H1 (cell line): ENCODE data around the gene WDCP. TPM values are rescaled to one million over a fixed set of nuclear protein-coding genes. Genes with fewer than 3 reads are reported as not detected.

Experiments
- CTCF ChIA-PET: fragments of 300-600 bp; sonication (Branson Sonifier 250); formaldehyde crosslinking; loops from one replicate; lab custom pipeline; 2021; ENCODE audit not compliant: partially characterized antibody; lab: Charles Lee
- POLR2A ChIA-PET: fragments of 300-600 bp; sonication (Branson Sonifier 250); formaldehyde crosslinking; loops from one replicate; lab custom pipeline; 2021; ENCODE audit warnings: inconsistent platforms; ENCODE audit not compliant: partially characterized antibody; lab: Charles Lee
- DNase-seq, 2 experiments: peaks; one replicate each; pipeline versions ENCODE4 v3.0.0 to v3.0.0-alpha.2; 2010 to 2022; ENCODE audit warnings: low spot score in 2 of 2, low read depth in 1 of 2, mixed read lengths in 1 of 2
- FAIRE-seq: peaks from 2 replicates; lab custom pipeline; 2011; peaks lifted over from hg19 to GRCh38; lab: Jason Lieb, UNC
- H2AFZ ChIP-seq: 2 replicates; pipeline ENCODE4 v1.8.1; 2012; ENCODE audit warnings: low read length, inconsistent platforms
- H2AK5ac ChIP-seq: 2 replicates; pipeline ENCODE4 v1.6.1; 2013; ENCODE audit warnings: low read depth, low read length
- H2BK120ac ChIP-seq: replicated peaks from 2 replicates; pipeline ENCODE3; 2013; ENCODE audit warnings: low read depth, low read length, inconsistent platforms
- H2BK12ac ChIP-seq: 2 replicates; pipeline ENCODE4 v1.6.1; 2013; ENCODE audit warnings: low read depth, low read length
- H2BK15ac ChIP-seq: 2 replicates; pipeline ENCODE4 v1.6.1; 2013; ENCODE audit warnings: low read length
- H2BK20ac ChIP-seq: 2 replicates; pipeline ENCODE4 v1.6.1; 2013; ENCODE audit warnings: low read length
- H2BK5ac ChIP-seq: 2 replicates; pipeline ENCODE4 v1.6.1; 2013; ENCODE audit warnings: low read depth, low read length
- H3K14ac ChIP-seq: 2 replicates; pipeline ENCODE4 v1.6.1; 2013; ENCODE audit warnings: inconsistent platforms; ENCODE audit not compliant: insufficient read length
- H3K18ac ChIP-seq: 2 replicates; pipeline ENCODE4 v1.6.1; 2013; ENCODE audit warnings: low read length; ENCODE audit errors: extremely low read depth
- H3K23ac ChIP-seq: 2 replicates; pipeline ENCODE4 v1.6.1; 2013; ENCODE audit warnings: inconsistent platforms; ENCODE audit not compliant: insufficient read length
- H3K23me2 ChIP-seq: 2 replicates; pipeline ENCODE4 v1.6.1; 2013; ENCODE audit warnings: low read depth, low read length
- H3K27ac ChIP-seq: 2 replicates; pipeline ENCODE4 v1.6.1; 2011; ENCODE audit warnings: low read depth, low read length, inconsistent platforms
- H3K27me3 ChIP-seq, 4 experiments: replicated peaks in 1 of 4; 1 replicate in 1 of 4; 2 replicates in 3 of 4; pipeline versions ENCODE4 v1.6.1 to v1.8.1; 2011 to 2013; ENCODE audit warnings: low read length in 3 of 4, mild to moderate bottlenecking in 3 of 4, inconsistent platforms in 2 of 4, mixed read lengths in 2 of 4, moderate library complexity in 1 of 4; ENCODE audit not compliant: control insufficient read depth in 3 of 4, insufficient read depth in 3 of 4; ENCODE audit errors: extremely low read depth in 1 of 4
- H3K36me3 ChIP-seq, 4 experiments: 2 replicates each; pipeline versions ENCODE4 v1.6.1 to v1.8.1; 2011 to 2013; ENCODE audit warnings: mild to moderate bottlenecking in 4 of 4, low read length in 3 of 4, moderate library complexity in 2 of 4, control low read depth in 1 of 4, inconsistent platforms in 1 of 4; ENCODE audit not compliant: insufficient read depth in 4 of 4, control insufficient read depth in 2 of 4
- H3K4ac ChIP-seq: replicated peaks from 2 replicates; pipeline ENCODE3; 2013; ENCODE audit warnings: low read length, low read depth, mixed read lengths, inconsistent platforms; ENCODE audit not compliant: insufficient read length
- H3K4me1 ChIP-seq, 4 experiments: replicated peaks in 1 of 4; 1 replicate in 1 of 4; 2 replicates in 3 of 4; pipeline versions ENCODE4 v1.6.1 to v1.8.1; 2011 to 2013; ENCODE audit warnings: low read length in 3 of 4, inconsistent platforms in 2 of 4, mixed read lengths in 1 of 4; ENCODE audit not compliant: insufficient read depth in 4 of 4, control insufficient read depth in 3 of 4
- H3K4me2 ChIP-seq, 2 experiments: 2 replicates each; pipeline versions ENCODE4 v1.6.1 to v1.8.1; 2011 to 2013; ENCODE audit warnings: low read depth in 2 of 2, low read length in 2 of 2, control low read depth in 1 of 2, inconsistent platforms in 1 of 2, mild to moderate bottlenecking in 1 of 2; ENCODE audit not compliant: insufficient read depth in 1 of 2
- H3K4me3 ChIP-seq, 4 experiments: fragments of 200-600, 300-600 bp in 1 of 4; sonication (generic), shearing (Covaris generic), sonication (Bioruptor Twin) in 1 of 4; 2 replicates each; pipeline versions ENCODE4 v1.5.1 to v1.8.1; 2011 to 2016; ENCODE audit warnings: low read length in 4 of 4, low read depth in 3 of 4, control low read depth in 2 of 4, inconsistent platforms in 2 of 4, mild to moderate bottlenecking in 2 of 4, mixed read lengths in 1 of 4, moderate library complexity in 1 of 4; ENCODE audit not compliant: insufficient read depth in 2 of 4; ENCODE audit errors: extremely low read depth in 1 of 4
- H3K56ac ChIP-seq: replicated peaks from 2 replicates; pipeline ENCODE3; 2013; ENCODE audit warnings: low read depth, mild to moderate bottlenecking, mixed read lengths, low read length, inconsistent platforms; ENCODE audit not compliant: insufficient read length
- H3K79me1 ChIP-seq: 2 replicates; pipeline ENCODE4 v1.6.1; 2013; ENCODE audit warnings: low read depth, low read length, control low read depth
- H3K79me2 ChIP-seq, 2 experiments: 2 replicates each; pipeline versions ENCODE4 v1.6.1 to v1.8.1; 2012 to 2013; ENCODE audit warnings: low read length in 2 of 2, mild to moderate bottlenecking in 2 of 2, inconsistent platforms in 1 of 2; ENCODE audit not compliant: insufficient read depth in 2 of 2, control insufficient read depth in 1 of 2
- H3K9ac ChIP-seq, 4 experiments: replicated peaks in 1 of 4; 1 replicate in 1 of 4; 2 replicates in 3 of 4; pipeline versions ENCODE4 v1.6.1 to v1.8.1; 2011 to 2013; ENCODE audit warnings: low read depth in 3 of 4, low read length in 3 of 4, control low read depth in 2 of 4, mild to moderate bottlenecking in 2 of 4, moderate library complexity in 2 of 4, inconsistent platforms in 1 of 4; ENCODE audit errors: extremely low read depth in 1 of 4
- H3K9me3 ChIP-seq, 2 experiments: 2 replicates each; pipeline versions ENCODE4 v1.6.1 to v1.8.1; 2012 to 2013; ENCODE audit warnings: mild to moderate bottlenecking in 2 of 2, moderate library complexity in 2 of 2, control low read depth in 1 of 2, inconsistent platforms in 1 of 2, low read depth in 1 of 2, low read length in 1 of 2, mixed read lengths in 1 of 2; ENCODE audit not compliant: insufficient read depth in 2 of 2
- H4K20me1 ChIP-seq, 2 experiments: replicated peaks in 1 of 2; 2 replicates each; pipeline versions ENCODE3 to v1.8.1; 2011 to 2013; ENCODE audit warnings: inconsistent platforms in 2 of 2, low read length in 2 of 2, mild to moderate bottlenecking in 1 of 2; ENCODE audit not compliant: insufficient read depth in 2 of 2, control insufficient read depth in 1 of 2
- H4K5ac ChIP-seq: 2 replicates; pipeline ENCODE4 v1.6.1; 2013; ENCODE audit warnings: low read length, low read depth, mixed read lengths, inconsistent platforms; ENCODE audit not compliant: insufficient read length
- H4K8ac ChIP-seq: 2 replicates; pipeline ENCODE4 v1.8.0; 2013; ENCODE audit warnings: mild to moderate bottlenecking, moderate library complexity, low read length, inconsistent platforms; ENCODE audit not compliant: insufficient read depth; ENCODE audit errors: extremely low read depth
- H4K91ac ChIP-seq: replicated peaks from 2 replicates; pipeline ENCODE3; 2013; ENCODE audit warnings: low read length, mixed read lengths, inconsistent platforms; ENCODE audit not compliant: insufficient read length
- BACH1 ChIP-seq: IDR thresholded peaks from 2 replicates; pipeline ENCODE4 v1.6.1; 2012; ENCODE audit warnings: low read length, improper control_type of control experiment
- CBX8 ChIP-seq: fragments of 300-800, 300-1000 bp; sonication (generic); IDR thresholded peaks from 2 replicates; pipeline ENCODE4 v1.7.1; 2016; ENCODE audit warnings: low read depth, low read length, borderline replicate concordance
- CHD1 ChIP-seq: IDR thresholded peaks from 2 replicates; pipeline ENCODE4 v1.6.1; 2012; ENCODE audit warnings: low read depth, low read length, improper control_type of control experiment
- CREB1 ChIP-seq: IDR thresholded peaks from 2 replicates; pipeline ENCODE4 v1.6.1; 2012; ENCODE audit warnings: inconsistent platforms
- EZH2 ChIP-seq: fragments of 200-600 bp; sonication (generic); IDR thresholded peaks from 2 replicates; pipeline ENCODE4 v1.7.1; 2012; ENCODE audit warnings: low read depth, mild to moderate bottlenecking, moderate library complexity, low read length, inconsistent platforms; ENCODE audit not compliant: severe bottlenecking
- HDAC6 ChIP-seq: IDR thresholded peaks from one replicate; pipeline ENCODE4 v1.7.1; 2012; ENCODE audit warnings: low read depth, mild to moderate bottlenecking, inconsistent platforms, low read length, moderate library complexity
- KDM5A ChIP-seq: fragments of 200-600 bp; IDR thresholded peaks from 2 replicates; pipeline ENCODE4 v1.7.1; 2012; ENCODE audit warnings: mild to moderate bottlenecking, low read length, inconsistent platforms, mixed read lengths
- RAD21 ChIP-seq, 2 experiments: IDR thresholded peaks in 1 of 2; conservative IDR thresholded peaks in 1 of 2; 2 replicates each; pipeline ENCODE4 v1.6.1; 2011; ENCODE audit warnings: low read depth in 2 of 2, low read length in 2 of 2, improper control_type of control experiment in 1 of 2, inconsistent platforms in 1 of 2, mild to moderate bottlenecking in 1 of 2, moderate library complexity in 1 of 2
- RBBP5 ChIP-seq: IDR thresholded peaks from 2 replicates; pipeline ENCODE4 v1.7.1; 2012; ENCODE audit warnings: low read depth, mild to moderate bottlenecking, inconsistent platforms, low read length, moderate library complexity, borderline replicate concordance
- SAP30 ChIP-seq: fragments of 300-600 bp; sonication (generic); IDR thresholded peaks from 2 replicates; pipeline ENCODE4 v1.7.1; 2012; ENCODE audit warnings: low read length, moderate library complexity, mild to moderate bottlenecking, inconsistent platforms; ENCODE audit not compliant: insufficient read depth, insufficient replicate concordance
- SP4 ChIP-seq: IDR thresholded peaks from 2 replicates; pipeline ENCODE4 v1.6.1; 2012; ENCODE audit warnings: low read length, inconsistent platforms
- SUZ12 ChIP-seq: fragments of 200-600 bp; sonication (generic); IDR thresholded peaks from 2 replicates; pipeline ENCODE4 v1.6.1; 2012; ENCODE audit warnings: mild to moderate bottlenecking, inconsistent platforms, low read length, moderate library complexity, mixed read lengths
- WGBS, 2 experiments: shearing (Covaris generic) in 1 of 2; methylation state at CpG; one replicate each; pipeline versions ENCODE4 v1.1.6 to v1.1.7; 2013 to 2015; ENCODE audit warnings: low lambda C conversion rate in 2 of 2, mixed read lengths in 2 of 2, inconsistent platforms in 1 of 2, low coverage in 1 of 2, missing lambda C conversion rate in 1 of 2; ENCODE audit not compliant: insufficient replicate concordance in 2 of 2, insufficient coverage in 1 of 2, insufficient read length in 1 of 2; ENCODE audit errors: extremely low coverage in 1 of 2, missing lambda C conversion rate in 1 of 2; 5-methylcytosine and 5-hydroxymethylcytosine counted together
- polyA plus RNA-seq, 7 experiments: library from polyadenylated mRNA; depleted of rRNA in 3 of 7; stranded (reverse) in 5 of 7; unstranded in 2 of 7; fragments of >200 nt in 5 of 7; fragments of 200-250 nt in 2 of 7; gene quantifications; 1 replicate in 5 of 7; 2 replicates in 1 of 7; 4 replicates in 1 of 7; pipeline versions ENCODE4 v1.2.1 to v1.2.3, GENCODE V29; 2011 to 2013; ENCODE audit warnings: missing spikeins in 2 of 7, mixed read lengths in 2 of 7
- total RNA-seq: library from RNA; stranded (reverse); fragmentation: NEBNext Ultra II Directional; extraction: Animal tissue kit (Norgen Biotek cat#: 25700); gene quantifications from 2 replicates; pipeline ENCODE4 v1.2.1, GENCODE V29; 2021
- TF ChIP-seq, protein P1 (sequence below): IDR thresholded peaks from 2 replicates; pipeline ENCODE4 v1.6.1; 2011; ENCODE audit warnings: low read length, improper control_type of control experiment

Gene WDCP
- total and polyA plus RNA-seq, 2 of the 8 experiments (the other 6 are each of a cell fraction or from before 2014, with no cell fraction given): 19.2 to 40.1 TPM

DNA sequence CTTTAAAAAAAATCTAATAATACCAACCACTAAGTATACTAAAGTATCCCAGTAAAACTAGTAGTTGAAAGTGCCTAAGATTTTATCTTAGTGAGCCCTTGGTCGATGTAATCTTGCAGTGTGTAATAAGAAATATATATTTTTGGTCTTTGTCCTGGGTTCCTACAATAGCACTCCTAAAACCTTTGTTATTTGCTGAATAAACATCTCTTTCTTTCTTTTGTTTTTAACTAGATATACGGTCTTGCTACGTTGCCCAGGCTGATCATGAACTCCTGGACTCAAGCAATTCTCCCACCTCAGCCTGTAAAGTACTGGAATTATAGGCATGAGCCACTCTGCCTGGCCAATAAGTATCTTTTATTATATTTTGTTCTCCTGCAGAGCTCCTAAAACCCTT lies 39.8 kb upstream of the WDCP start:
- CTCF ChIA-PET: interaction anchor here (1.2 kb wide), 1 partner anchor 17 kb away, joined by 4 read pairs; no protein-coding TSS in a partner anchor
- TF ChIP-seq CBX8: no peak
- TF ChIP-seq BACH1: no peak
- no peak for TF ChIP-seq EZH2
- TF ChIP-seq SP4: no peak
- no peak for TF ChIP-seq SUZ12
- no peak for TF ChIP-seq RAD21 (IDR thresholded peaks at IDR 0.05 in 1 of 2, conservative IDR thresholded peaks at IDR 0.05 in 1 of 2; ENCODE audit: low read depth in 2 of 2, low read length in 2 of 2)
- TF ChIP-seq RBBP5: no peak
- TF ChIP-seq CREB1: no peak
- TF ChIP-seq SAP30: no peak
- TF ChIP-seq KDM5A: no peak
- TF ChIP-seq CHD1: no peak
- TF ChIP-seq HDAC6: no peak
- TF ChIP-seq, protein P1, sequence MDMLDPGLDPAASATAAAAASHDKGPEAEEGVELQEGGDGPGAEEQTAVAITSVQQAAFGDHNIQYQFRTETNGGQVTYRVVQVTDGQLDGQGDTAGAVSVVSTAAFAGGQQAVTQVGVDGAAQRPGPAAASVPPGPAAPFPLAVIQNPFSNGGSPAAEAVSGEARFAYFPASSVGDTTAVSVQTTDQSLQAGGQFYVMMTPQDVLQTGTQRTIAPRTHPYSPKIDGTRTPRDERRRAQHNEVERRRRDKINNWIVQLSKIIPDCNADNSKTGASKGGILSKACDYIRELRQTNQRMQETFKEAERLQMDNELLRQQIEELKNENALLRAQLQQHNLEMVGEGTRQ: no peak

More for the DNA sequence above, 39.8 kb upstream of the WDCP start:
- H2AK5ac ChIP-seq: no peak overlapping the region
- no peak overlapping the region for H2BK20ac ChIP-seq
- no peak overlapping the region for H4K8ac ChIP-seq
- no peak overlapping the region for H3K27ac ChIP-seq
- WGBS, 2 experiments: 90% methylated on average over 3 of the region's 3 CpGs; no CpG with 5 or more reads in 1 of the 2 experiments
- H2BK120ac ChIP-seq: no peak overlapping the region
- DNase-seq (no peak), FAIRE-seq (no peak)
- peaks cover 4 to 9% (median 7%) of the 10 kb centered on the region in 4 experiments; a peak in 6 of 8 replicates for H3K36me3 ChIP-seq
- peaks cover 10% of the 10 kb centered on the region for H3K23me2 ChIP-seq
- H3K18ac ChIP-seq: no peak overlapping the region
- H3K4ac ChIP-seq: no peak overlapping the region
- H3K4me3 ChIP-seq: no peak overlapping the region
- H4K91ac ChIP-seq: no peak overlapping the region
- peaks cover 4 to 11% (median 9%) of the 10 kb centered on the region in 4 experiments for H3K4me1 ChIP-seq
- no peak overlapping the region for H2AFZ ChIP-seq
- H2BK12ac ChIP-seq: no peak overlapping the region
- no peaks in the 10 kb centered on the region for H3K79me1 ChIP-seq
- no peak overlapping the region for H3K9ac ChIP-seq
- no peak overlapping the region for H3K56ac ChIP-seq
- H4K5ac ChIP-seq: no peak overlapping the region
- H3K79me2 ChIP-seq: no peaks in the 10 kb centered on the region
- no peaks in the 10 kb centered on the region for H3K9me3 ChIP-seq
- no peak overlapping the region for H3K4me2 ChIP-seq
- POLR2A ChIA-PET: interaction anchor here (0.6 kb wide), 1 partner anchor 977 kb away, joined by 3 read pairs; no protein-coding TSS in a partner anchor
- no peak overlapping the region for H3K14ac ChIP-seq
- H2BK5ac ChIP-seq: no peak overlapping the region
- no peak overlapping the region for H2BK15ac ChIP-seq
- no peak overlapping the region for H3K23ac ChIP-seq
- H4K20me1 ChIP-seq: no peaks in the 10 kb centered on the region
- no peaks in the 10 kb centered on the region for H3K27me3 ChIP-seq
